HepG2 (cell line): ENCODE results near the gene ANXA6. TPM values are rescaled to one million over a fixed set of nuclear protein-coding genes. Genes with fewer than 3 reads are reported as not detected.

Source experiments
- ATAC-seq: fragments of 200-7000 bp; cut with Tn5 transposase; 3 replicates; pipeline ENCODE4 v1.9.1; 2020; ENCODE audit warnings: mild to moderate bottlenecking, moderate library complexity
- BruUV-seq: library from RNA; stranded (reverse); fragments of 400-500 nt; replicated peaks from 2 replicates; lab custom pipeline; 2021; lab: Mats Ljungman, UMichigan
- CTCF ChIA-PET: fragments of 300-600 bp; formaldehyde crosslinking; extraction: SDS; loops from one replicate; lab custom pipeline; 2021; ENCODE audit warnings: low total read pairs, inconsistent platforms, low intra/inter-chr PET ratio; lab: Yijun Ruan, JAX
- POLR2A ChIA-PET: fragments of 350-600 bp; sonication (Branson Sonifier 250); formaldehyde crosslinking; loops from one replicate; lab custom pipeline; 2020; ENCODE audit warnings: antibody characterized with exemption, inconsistent platforms; lab: Yijun Ruan, JAX
- DNase-seq: peaks from one replicate; pipeline ENCODE4 v3.0.0-alpha.2; 2015; ENCODE audit warnings: low spot score
- FAIRE-seq: peaks from 3 replicates; lab custom pipeline; 2011; peaks lifted over from hg19 to GRCh38; lab: Jason Lieb, UNC
- H2AFZ ChIP-seq: one replicate; pipeline ENCODE4 v1.6.1; 2011; ENCODE audit warnings: low read length, inconsistent platforms
- H3K27ac ChIP-seq: fragments of 300-600 bp; 3 replicates; pipeline ENCODE4 v1.8.0; 2011; ENCODE audit warnings: mixed run types, mild to moderate bottlenecking, mixed read lengths, low read length, inconsistent platforms; ENCODE audit not compliant: insufficient read depth; ENCODE audit errors: extremely low read length
- H3K27me3 ChIP-seq, 2 experiments: fragments of 200-600 bp in 1 of 2; 2 replicates in 1 of 2; 3 replicates in 1 of 2; pipeline versions ENCODE4 v1.6.0 to v1.8.0; 2011; ENCODE audit warnings: low read length in 2 of 2, mild to moderate bottlenecking in 2 of 2, moderate library complexity in 2 of 2, inconsistent platforms in 1 of 2; ENCODE audit not compliant: insufficient read depth in 2 of 2, control insufficient read depth in 1 of 2
- H3K36me3 ChIP-seq, 2 experiments: fragments of 200-600 bp in 1 of 2; replicated peaks in 1 of 2; 2 replicates in 1 of 2; 3 replicates in 1 of 2; pipeline versions ENCODE4 v1.5.1 to v1.8.0; 2011; ENCODE audit warnings: low read length in 2 of 2, inconsistent platforms in 1 of 2; ENCODE audit not compliant: insufficient read depth in 2 of 2, control insufficient read depth in 1 of 2
- H3K4me1 ChIP-seq: 2 replicates; pipeline ENCODE4 v1.5.1; 2012; ENCODE audit warnings: low read length, inconsistent platforms; ENCODE audit not compliant: insufficient read depth
- H3K4me2 ChIP-seq: 2 replicates; pipeline ENCODE4 v1.6.0; 2011; ENCODE audit warnings: low read depth, low read length, inconsistent platforms
- H3K4me3 ChIP-seq, 3 experiments: fragments of 200-600 bp in 1 of 3; sonication (generic), shearing (Covaris generic) in 1 of 3; replicated peaks in 1 of 3; 2 replicates each; pipeline ENCODE4 v1.5.1; 2011 to 2016; ENCODE audit warnings: low read length in 3 of 3, inconsistent platforms in 2 of 3, low read depth in 2 of 3, mild to moderate bottlenecking in 2 of 3, control low read depth in 1 of 3, mixed read lengths in 1 of 3; ENCODE audit not compliant: insufficient read depth in 1 of 3
- H3K79me2 ChIP-seq: one replicate; pipeline ENCODE4 v1.6.1; 2011; ENCODE audit warnings: low read length, inconsistent platforms; ENCODE audit not compliant: insufficient read depth
- H3K9ac ChIP-seq: 2 replicates; pipeline ENCODE4 v1.6.0; 2011; ENCODE audit warnings: mild to moderate bottlenecking, low read depth, low read length, inconsistent platforms; ENCODE audit not compliant: insufficient read depth
- H3K9me3 ChIP-seq: 2 replicates; pipeline ENCODE4 v1.5.1; 2012; ENCODE audit warnings: mild to moderate bottlenecking, low read length
- H4K20me1 ChIP-seq: 2 replicates; pipeline ENCODE4 v1.6.0; 2011; ENCODE audit warnings: inconsistent platforms, mild to moderate bottlenecking, low read length, moderate library complexity; ENCODE audit not compliant: insufficient read depth
- ESRRA ChIP-seq: sonication (generic); formaldehyde crosslinking; IDR thresholded peaks from 2 replicates; pipeline ENCODE4 v1.5.1; 2020; ENCODE audit warnings: mild to moderate bottlenecking, low read depth, missing genetic modification reagents
- GATAD2A ChIP-seq: IDR thresholded peaks from 2 replicates; pipeline ENCODE4 v1.6.1; 2016
- GLI4 ChIP-seq: sonication (generic); formaldehyde crosslinking; IDR thresholded peaks from 2 replicates; pipeline ENCODE4 v1.5.1; 2020; ENCODE audit warnings: missing genetic modification reagents, mild to moderate bottlenecking, moderate library complexity, borderline replicate concordance
- HNRNPK ChIP-seq: fragments of 200-400 bp; formaldehyde crosslinking; IDR thresholded peaks from 2 replicates; pipeline ENCODE4 v1.6.1; 2018; ENCODE audit warnings: low read length, low read depth, moderate library complexity, mild to moderate bottlenecking; ENCODE audit not compliant: poor library complexity, severe bottlenecking
- ISX ChIP-seq: sonication (generic); formaldehyde crosslinking; conservative IDR thresholded peaks from 2 replicates; pipeline ENCODE4 v1.5.0; 2020; ENCODE audit warnings: missing genetic modification reagents
- JDP2 ChIP-seq: sonication (generic); formaldehyde crosslinking; IDR thresholded peaks from 2 replicates; pipeline ENCODE4 v1.8.1; 2022; ENCODE audit warnings: missing genetic modification reagents, borderline replicate concordance
- KAT7 ChIP-seq: IDR thresholded peaks from 2 replicates; pipeline ENCODE4 v1.6.1; 2018; ENCODE audit warnings: borderline replicate concordance, missing compliant biosample characterization
- KDM5B ChIP-seq: sonication (generic); formaldehyde crosslinking; IDR thresholded peaks from 2 replicates; pipeline ENCODE4 v1.4.0; 2020; ENCODE audit warnings: missing genetic modification reagents, mild to moderate bottlenecking, borderline replicate concordance
- POLR2AphosphoS5 ChIP-seq: IDR thresholded peaks from 2 replicates; pipeline ENCODE4 v1.6.1; 2012; ENCODE audit warnings: low read depth, low read length
- SNAI1 ChIP-seq: sonication (generic); formaldehyde crosslinking; IDR thresholded peaks from 2 replicates; pipeline ENCODE4 v1.5.0; 2020; ENCODE audit warnings: mild to moderate bottlenecking, missing genetic modification reagents, borderline replicate concordance
- STAG1 ChIP-seq: sonication (generic); formaldehyde crosslinking; IDR thresholded peaks from 2 replicates; pipeline ENCODE4 v1.4.0; 2020; ENCODE audit warnings: missing genetic modification reagents
- ZNF136 ChIP-seq: sonication (generic); formaldehyde crosslinking; IDR thresholded peaks from 2 replicates; pipeline ENCODE4 v1.8.1; 2022; ENCODE audit warnings: low read depth, mild to moderate bottlenecking, moderate library complexity, missing genetic modification reagents
- ZNF160 ChIP-seq: sonication (generic); formaldehyde crosslinking; IDR thresholded peaks from 2 replicates; pipeline ENCODE4 v1.8.0; 2022; ENCODE audit warnings: mild to moderate bottlenecking, inconsistent platforms, missing genetic modification reagents
- ZNF644 ChIP-seq: IDR thresholded peaks from 2 replicates; pipeline ENCODE4 v1.6.1; 2016; ENCODE audit warnings: low read depth
- ZNF713 ChIP-seq: sonication (generic); formaldehyde crosslinking; IDR thresholded peaks from 2 replicates; pipeline ENCODE4 v1.4.0; 2020; ENCODE audit warnings: mild to moderate bottlenecking, missing genetic modification reagents
- ZSCAN25 ChIP-seq: sonication (generic); formaldehyde crosslinking; IDR thresholded peaks from 2 replicates; pipeline ENCODE4 v1.8.0; 2022; ENCODE audit warnings: mild to moderate bottlenecking, missing genetic modification reagents
- WGBS: methylation state at CpG from one replicate; pipeline ENCODE4 v1.1.6; 2017; ENCODE audit warnings: low lambda C conversion rate; 5-methylcytosine and 5-hydroxymethylcytosine counted together
- in situ Hi-C: cut with HindIII; loops from 2 replicates; pipeline ENCODE4 v1.10.0; 2017; ENCODE audit warnings: low pct_unique_long_range_greater_than_20kb; ENCODE audit not compliant: extremely low pct_ligation_motif_present
- intact Hi-C: fragments of 100-400 bp; cut with micrococcal nuclease; formaldehyde crosslinking; loops from one replicate; pipeline ENCODE4 v1.10.0; 2022; ENCODE audit not compliant: unreplicated experiment
- polyA plus RNA-seq, 8 experiments: library from polyadenylated mRNA; depleted of rRNA in 3 of 8; stranded (reverse) in 7 of 8; unstranded in 1 of 8; fragments of >200 nt; fragmentation: Illumina TruSeq in 4 of 8; extraction: Trizol in 4 of 8; gene quantifications; 2 replicates each; pipeline versions ENCODE4 v1.2.1 to v1.2.3, GENCODE V29; 2011 to 2016; ENCODE audit warnings: low read depth in 4 of 8, missing spikeins in 1 of 8, mixed read lengths in 1 of 8; ENCODE audit not compliant: insufficient read depth in 1 of 8
- total RNA-seq, 5 experiments: library from RNA; depleted of rRNA; stranded (reverse); fragments of >200 nt; fragmentation: Illumina TruSeq; extraction: Trizol; gene quantifications; 2 replicates each; pipeline ENCODE4 v1.2.3, GENCODE V29; 2016; ENCODE audit warnings: low read depth in 1 of 5
- TF ChIP-seq, protein P1 (sequence below): sonication (generic); formaldehyde crosslinking; IDR thresholded peaks from 2 replicates; pipeline ENCODE4 v1.8.1; 2023; ENCODE audit warnings: mild to moderate bottlenecking, missing genetic modification reagents
- TF ChIP-seq, protein P2 (sequence below): sonication (generic); formaldehyde crosslinking; IDR thresholded peaks from 2 replicates; pipeline ENCODE4 v1.9.0; 2021; ENCODE audit warnings: missing genetic modification reagents, borderline replicate concordance

ANXA6 gene
- total and polyA plus RNA-seq, 2 of the 13 experiments (the other 11 are each of a cell fraction or from before 2014, with no cell fraction given): 103 to 125 TPM

DNA sequence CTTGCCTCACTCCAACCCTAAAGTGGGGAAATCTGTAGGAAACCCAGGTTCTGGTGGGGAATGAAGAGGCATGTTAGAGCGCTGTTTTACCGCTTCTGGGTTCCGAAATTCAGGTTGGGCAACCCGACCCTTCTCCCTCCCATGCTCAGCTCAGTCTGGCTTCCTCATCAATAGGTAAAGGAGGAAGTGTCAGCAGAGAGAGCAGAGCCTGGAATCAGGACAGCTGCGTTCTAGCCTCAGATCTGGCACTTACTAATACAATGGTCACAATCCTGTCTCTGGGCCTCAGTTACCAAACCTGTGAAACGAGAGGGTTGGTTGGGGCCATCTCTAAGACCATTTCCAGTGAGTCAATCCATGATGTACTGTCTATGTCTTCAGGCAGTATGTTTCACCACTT, 60.5 kb downstream of the ANXA6 start (continued):
- TF ChIP-seq, protein P1, sequence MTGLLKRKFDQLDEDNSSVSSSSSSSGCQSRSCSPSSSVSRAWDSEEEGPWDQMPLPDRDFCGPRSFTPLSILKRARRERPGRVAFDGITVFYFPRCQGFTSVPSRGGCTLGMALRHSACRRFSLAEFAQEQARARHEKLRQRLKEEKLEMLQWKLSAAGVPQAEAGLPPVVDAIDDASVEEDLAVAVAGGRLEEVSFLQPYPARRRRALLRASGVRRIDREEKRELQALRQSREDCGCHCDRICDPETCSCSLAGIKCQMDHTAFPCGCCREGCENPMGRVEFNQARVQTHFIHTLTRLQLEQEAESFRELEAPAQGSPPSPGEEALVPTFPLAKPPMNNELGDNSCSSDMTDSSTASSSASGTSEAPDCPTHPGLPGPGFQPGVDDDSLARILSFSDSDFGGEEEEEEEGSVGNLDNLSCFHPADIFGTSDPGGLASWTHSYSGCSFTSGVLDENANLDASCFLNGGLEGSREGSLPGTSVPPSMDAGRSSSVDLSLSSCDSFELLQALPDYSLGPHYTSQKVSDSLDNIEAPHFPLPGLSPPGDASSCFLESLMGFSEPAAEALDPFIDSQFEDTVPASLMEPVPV (CRISPR knock-in tag): no peak
- TF ChIP-seq GATAD2A (CRISPR knock-in tag) (no peak), ZNF136 (CRISPR knock-in tag) (no peak), ZNF160 (CRISPR knock-in tag) (no peak), ZNF713 (CRISPR knock-in tag) (no peak), JDP2 (CRISPR knock-in tag) (no peak)
- TF ChIP-seq, all 625 proteins: peak for 0

DNA sequence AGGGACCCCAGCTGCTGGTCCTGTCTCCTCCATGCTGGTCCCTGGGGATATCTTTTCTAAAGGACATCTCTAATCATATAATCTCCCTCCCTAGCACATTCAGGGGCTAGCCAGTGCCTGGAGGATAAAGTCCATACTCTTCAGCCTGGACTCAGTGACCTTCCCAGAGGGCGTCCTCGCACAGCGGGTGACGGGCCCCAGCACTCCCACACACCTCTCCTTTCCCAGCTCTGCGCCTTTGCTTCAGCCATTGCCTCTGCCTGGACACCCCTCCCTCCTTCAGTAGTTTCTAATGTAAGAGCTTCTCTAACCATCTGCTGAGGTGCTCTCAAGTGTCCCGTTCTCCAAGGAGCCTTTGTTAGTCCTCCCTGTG, 61.6 kb downstream of the ANXA6 start:
- no peaks in the 10 kb centered on the region for H3K79me2 ChIP-seq
- no peaks in the 10 kb centered on the region for H3K27me3 ChIP-seq
- no peaks in the 10 kb centered on the region; a peak in 1 of 5 replicates for H3K36me3 ChIP-seq
- POLR2A ChIA-PET: interaction anchor here (2.4 kb wide), 1 partner anchor 15 kb away, joined by 10 read pairs; the partner anchor contains the start of gene TNIP1
- no peak for DNase-seq
- 18% methylated on average over 6 of the region's 6 CpGs for WGBS
- no peak overlapping the region for H3K9ac ChIP-seq
- peaks cover 49% of the 10 kb centered on the region for H3K4me1 ChIP-seq
- intact Hi-C loops: no loop called here
- no peaks in the 10 kb centered on the region for H4K20me1 ChIP-seq
- peak overlapping the region; percentile 58 for H3K4me2 ChIP-seq
- H3K4me3 ChIP-seq: no peak overlapping the region; a peak in 1 of 6 replicates
- CTCF ChIA-PET: no interaction called here
- H2AFZ ChIP-seq: no peak overlapping the region
- ATAC-seq: peak; percentile 57
- no peak overlapping the region for H3K27ac ChIP-seq
- no peak for FAIRE-seq
- in situ Hi-C loops: no loop called here
- no TSS peak for BruUV-seq
- H3K9me3 ChIP-seq: no peaks in the 10 kb centered on the region
- no peak for TF ChIP-seq KAT7 (CRISPR knock-in tag)
- TF ChIP-seq KDM5B (CRISPR knock-in tag): 0 out of 2 replicates have a peak, but pooled peaks have one; percentile 35
- TF ChIP-seq ISX (CRISPR knock-in tag): no peak
- TF ChIP-seq HNRNPK: no peak
- 0 out of 2 replicates have a peak, but pooled peaks have one; percentile 41 for TF ChIP-seq GLI4 (CRISPR knock-in tag)
- TF ChIP-seq STAG1: no peak
- no peak for TF ChIP-seq POLR2AphosphoS5
- TF ChIP-seq ZSCAN25 (CRISPR knock-in tag): peak; percentile 27; the same call in 1 of the 2 replicates
- no peak for TF ChIP-seq ZNF644 (CRISPR knock-in tag)
- peak; percentile 95 for TF ChIP-seq ESRRA (CRISPR knock-in tag)
- TF ChIP-seq SNAI1: no peak
- TF ChIP-seq, protein P2, sequence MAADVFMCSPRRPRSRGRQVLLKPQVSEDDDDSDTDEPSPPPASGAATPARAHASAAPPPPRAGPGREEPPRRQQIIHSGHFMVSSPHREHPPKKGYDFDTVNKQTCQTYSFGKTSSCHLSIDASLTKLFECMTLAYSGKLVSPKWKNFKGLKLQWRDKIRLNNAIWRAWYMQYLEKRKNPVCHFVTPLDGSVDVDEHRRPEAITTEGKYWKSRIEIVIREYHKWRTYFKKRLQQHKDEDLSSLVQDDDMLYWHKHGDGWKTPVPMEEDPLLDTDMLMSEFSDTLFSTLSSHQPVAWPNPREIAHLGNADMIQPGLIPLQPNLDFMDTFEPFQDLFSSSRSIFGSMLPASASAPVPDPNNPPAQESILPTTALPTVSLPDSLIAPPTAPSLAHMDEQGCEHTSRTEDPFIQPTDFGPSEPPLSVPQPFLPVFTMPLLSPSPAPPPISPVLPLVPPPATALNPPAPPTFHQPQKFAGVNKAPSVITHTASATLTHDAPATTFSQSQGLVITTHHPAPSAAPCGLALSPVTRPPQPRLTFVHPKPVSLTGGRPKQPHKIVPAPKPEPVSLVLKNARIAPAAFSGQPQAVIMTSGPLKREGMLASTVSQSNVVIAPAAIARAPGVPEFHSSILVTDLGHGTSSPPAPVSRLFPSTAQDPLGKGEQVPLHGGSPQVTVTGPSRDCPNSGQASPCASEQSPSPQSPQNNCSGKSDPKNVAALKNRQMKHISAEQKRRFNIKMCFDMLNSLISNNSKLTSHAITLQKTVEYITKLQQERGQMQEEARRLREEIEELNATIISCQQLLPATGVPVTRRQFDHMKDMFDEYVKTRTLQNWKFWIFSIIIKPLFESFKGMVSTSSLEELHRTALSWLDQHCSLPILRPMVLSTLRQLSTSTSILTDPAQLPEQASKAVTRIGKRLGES (CRISPR knock-in tag): no peak
